ENCODE measurements around the gene CTNNA2. TPM values are rescaled to one million over a fixed set of nuclear protein-coding genes. Genes with fewer than 3 reads are reported as not detected.

Gene CTNNA2
- total RNA-seq, 1 donor from 2014 or later, result not detected

- Mint-ChIP-seq H3K27ac (no peak overlapping the region), H3K36me3 (ENCODE audit: low read depth) (no peaks in the 10 kb centered on the region), H3K4me1 (no peaks in the 10 kb centered on the region), H3K4me3 (no peak overlapping the region), H3K27me3 (no peaks in the 10 kb centered on the region), H3K9me3 (no peaks in the 10 kb centered on the region)
- no peak for DNase-seq
- intact Hi-C loops (cut with micrococcal nuclease), result no loop called here
Measured at GRCh38 chr2:80529466-80530165, 1016.8 kb downstream of the CTNNA2 start.

- intact Hi-C loops (cut with micrococcal nuclease), result no loop called here
- H3K27me3 Mint-ChIP-seq, result no peaks in the 10 kb centered on the region
Measured at GRCh38 chr2:80530442-80531064, 1017.7 kb downstream of the CTNNA2 start.

GRCh38 chr2:80531319-80531718 is 1018.5 kb downstream of the CTNNA2 start:
- Mint-ChIP-seq H3K27ac (no peak overlapping the region), H3K4me1 (no peaks in the 10 kb centered on the region), H3K9me3 (no peaks in the 10 kb centered on the region), H3K4me3 (no peak overlapping the region), H3K36me3 (ENCODE audit: low read depth) (no peaks in the 10 kb centered on the region), H3K27me3 (no peaks in the 10 kb centered on the region)
- intact Hi-C loops (cut with micrococcal nuclease), result no loop called here
- DNase-seq, result no peak

More at GRCh38 chr2:80530442-80531064, 1017.7 kb downstream of the CTNNA2 start:
- no peak for DNase-seq
- Mint-ChIP-seq H3K36me3 (ENCODE audit: low read depth) (no peaks in the 10 kb centered on the region), H3K9me3 (no peaks in the 10 kb centered on the region), H3K4me3 (no peak overlapping the region), H3K27ac (no peak overlapping the region), H3K4me1 (no peaks in the 10 kb centered on the region)

GRCh38 chr2:80545420-80546210 is 1032.8 kb downstream of the CTNNA2 start:
- no peak overlapping the region for H3K27ac Mint-ChIP-seq
- no peaks in the 10 kb centered on the region for H3K36me3 Mint-ChIP-seq (ENCODE audit: low read depth)
- H3K4me1 Mint-ChIP-seq, result no peaks in the 10 kb centered on the region
- DNase-seq, result no peak
- H3K9me3 Mint-ChIP-seq, result peaks cover 11% of the 10 kb centered on the region
- no peak overlapping the region for H3K4me3 Mint-ChIP-seq
- intact Hi-C loops (cut with micrococcal nuclease), result no loop called here
- no peaks in the 10 kb centered on the region for H3K27me3 Mint-ChIP-seq

- H3K27ac Mint-ChIP-seq, result no peak overlapping the region
- H3K9me3 Mint-ChIP-seq, result peaks cover 11% of the 10 kb centered on the region
- H3K4me3 Mint-ChIP-seq, result no peak overlapping the region
- intact Hi-C loops (cut with micrococcal nuclease), result no loop called here
- DNase-seq, result no peak
- no peaks in the 10 kb centered on the region for H3K27me3 Mint-ChIP-seq
- H3K36me3 Mint-ChIP-seq (ENCODE audit: low read depth), result no peaks in the 10 kb centered on the region
- no peaks in the 10 kb centered on the region for H3K4me1 Mint-ChIP-seq
Measured at GRCh38 chr2:80546766-80547165, 1033.9 kb downstream of the CTNNA2 start.

- no peaks in the 10 kb centered on the region for H3K36me3 Mint-ChIP-seq (ENCODE audit: low read depth)
- H3K27me3 Mint-ChIP-seq, result no peaks in the 10 kb centered on the region
- intact Hi-C loops (cut with micrococcal nuclease), result no loop called here
- no peak for DNase-seq
- H3K9me3 Mint-ChIP-seq, result peaks cover 11% of the 10 kb centered on the region
- H3K4me3 Mint-ChIP-seq, result no peak overlapping the region
- no peaks in the 10 kb centered on the region for H3K4me1 Mint-ChIP-seq
- H3K27ac Mint-ChIP-seq, result no peak overlapping the region
Measured at GRCh38 chr2:80547344-80547743, 1034.5 kb downstream of the CTNNA2 start.

- DNase-seq, result no peak
- no peaks in the 10 kb centered on the region for H3K27me3 Mint-ChIP-seq
- no peak overlapping the region for H3K4me3 Mint-ChIP-seq
- no peak overlapping the region for H3K27ac Mint-ChIP-seq
- intact Hi-C loops (cut with micrococcal nuclease), result no loop called here
- H3K4me1 Mint-ChIP-seq, result no peaks in the 10 kb centered on the region
- H3K36me3 Mint-ChIP-seq (ENCODE audit: low read depth), result no peaks in the 10 kb centered on the region
- peaks cover 11% of the 10 kb centered on the region for H3K9me3 Mint-ChIP-seq
Measured at GRCh38 chr2:80548469-80548868, 1035.6 kb downstream of the CTNNA2 start.

GRCh38 chr2:80549901-80550300 is 1037.0 kb downstream of the CTNNA2 start:
- Mint-ChIP-seq H3K36me3 (ENCODE audit: low read depth) (no peaks in the 10 kb centered on the region), H3K27me3 (no peaks in the 10 kb centered on the region), H3K4me1 (no peaks in the 10 kb centered on the region), H3K9me3 (peaks cover 11% of the 10 kb centered on the region), H3K27ac (no peak overlapping the region), H3K4me3 (no peak overlapping the region)
- DNase-seq, result no peak
- intact Hi-C loops (cut with micrococcal nuclease), result no loop called here

- Mint-ChIP-seq H3K4me3 (no peak overlapping the region), H3K27ac (no peak overlapping the region), H3K9me3 (peaks cover 3% of the 10 kb centered on the region), H3K4me1 (no peaks in the 10 kb centered on the region), H3K27me3 (no peaks in the 10 kb centered on the region), H3K36me3 (ENCODE audit: low read depth) (no peaks in the 10 kb centered on the region)
- intact Hi-C loops (cut with micrococcal nuclease), result no loop called here
- no peak for DNase-seq
Measured at GRCh38 chr2:80560326-80560725, 1047.5 kb downstream of the CTNNA2 start.

GRCh38 chr2:80568011-80568410 is 1055.2 kb downstream of the CTNNA2 start:
- peaks cover 7% of the 10 kb centered on the region for H3K9me3 Mint-ChIP-seq
- intact Hi-C loops (cut with micrococcal nuclease), result no loop called here
- no peaks in the 10 kb centered on the region for H3K4me1 Mint-ChIP-seq
- no peak for DNase-seq
- H3K4me3 Mint-ChIP-seq, result no peak overlapping the region
- no peak overlapping the region for H3K27ac Mint-ChIP-seq
- H3K36me3 Mint-ChIP-seq (ENCODE audit: low read depth), result no peaks in the 10 kb centered on the region
- no peaks in the 10 kb centered on the region for H3K27me3 Mint-ChIP-seq

GRCh38 chr2:80573167-80573566 is 1060.3 kb downstream of the CTNNA2 start:
- H3K36me3 Mint-ChIP-seq (ENCODE audit: low read depth), result no peaks in the 10 kb centered on the region

GRCh38 chr2:80573950-80574349 is 1061.1 kb downstream of the CTNNA2 start:
- Mint-ChIP-seq H3K9me3 (peaks cover 4% of the 10 kb centered on the region), H3K4me1 (no peaks in the 10 kb centered on the region), H3K36me3 (ENCODE audit: low read depth) (no peaks in the 10 kb centered on the region), H3K27me3 (no peaks in the 10 kb centered on the region), H3K27ac (no peak overlapping the region), H3K4me3 (no peak overlapping the region)
- intact Hi-C loops (cut with micrococcal nuclease), result no loop called here
- no peak for DNase-seq

More at GRCh38 chr2:80573167-80573566, 1060.3 kb downstream of the CTNNA2 start:
- H3K4me3 Mint-ChIP-seq, result no peak overlapping the region
- intact Hi-C loops (cut with micrococcal nuclease), result no loop called here
- no peaks in the 10 kb centered on the region for H3K4me1 Mint-ChIP-seq
- H3K27ac Mint-ChIP-seq, result no peak overlapping the region
- H3K9me3 Mint-ChIP-seq, result peaks cover 4% of the 10 kb centered on the region
- DNase-seq, result no peak
- no peaks in the 10 kb centered on the region for H3K27me3 Mint-ChIP-seq

GRCh38 chr2:80579756-80580155 is 1066.9 kb downstream of the CTNNA2 start:
- no peaks in the 10 kb centered on the region for H3K4me1 Mint-ChIP-seq
- no peaks in the 10 kb centered on the region for H3K36me3 Mint-ChIP-seq (ENCODE audit: low read depth)
- no peak for DNase-seq
- intact Hi-C loops (cut with micrococcal nuclease), result no loop called here
- H3K9me3 Mint-ChIP-seq, result no peaks in the 10 kb centered on the region
- H3K27me3 Mint-ChIP-seq, result no peaks in the 10 kb centered on the region
- H3K4me3 Mint-ChIP-seq, result no peak overlapping the region
- H3K27ac Mint-ChIP-seq, result no peak overlapping the region

- Mint-ChIP-seq H3K4me1 (no peaks in the 10 kb centered on the region), H3K27ac (no peak overlapping the region), H3K36me3 (ENCODE audit: low read depth) (no peaks in the 10 kb centered on the region), H3K9me3 (peaks cover 5% of the 10 kb centered on the region), H3K27me3 (no peaks in the 10 kb centered on the region), H3K4me3 (no peak overlapping the region)
- DNase-seq, result no peak
- intact Hi-C loops (cut with micrococcal nuclease), result no loop called here
Measured at GRCh38 chr2:80591233-80591632, 1078.4 kb downstream of the CTNNA2 start.

All from activated CD4-positive, alpha-beta T cell treated with anti-CD3 and anti-CD28 coated beads, Interleukin-2, amount 10 ng/mL, durations not matched to agents 24 days and 14 days (primary cell).